HepG2 (cell line): ENCODE measurements around the gene PACS1. TPM values are rescaled to one million over a fixed set of nuclear protein-coding genes. Genes with fewer than 3 reads are reported as not detected.
A peak's percentile ranks its signal among the peaks of the same experiment; 100 is the strongest.

ENCODE experiments used
- ATAC-seq: fragments of 200-7000 bp; cut with Tn5 transposase; 3 replicates; pipeline ENCODE4 v1.9.1; 2020; ENCODE audit warnings: mild to moderate bottlenecking, moderate library complexity
- BruUV-seq: library from RNA; stranded (reverse); fragments of 400-500 nt; replicated peaks from 2 replicates; lab custom pipeline; 2021; lab: Mats Ljungman, UMichigan
- CTCF ChIA-PET: fragments of 300-600 bp; formaldehyde crosslinking; extraction: SDS; loops from one replicate; lab custom pipeline; 2021; ENCODE audit warnings: low total read pairs, inconsistent platforms, low intra/inter-chr PET ratio; lab: Yijun Ruan, JAX
- POLR2A ChIA-PET: fragments of 350-600 bp; sonication (Branson Sonifier 250); formaldehyde crosslinking; loops from one replicate; lab custom pipeline; 2020; ENCODE audit warnings: antibody characterized with exemption, inconsistent platforms; lab: Yijun Ruan, JAX
- DNase-seq: peaks from one replicate; pipeline ENCODE4 v3.0.0-alpha.2; 2015; ENCODE audit warnings: low spot score
- FAIRE-seq: peaks from 3 replicates; lab custom pipeline; 2011; peaks lifted over from hg19 to GRCh38; lab: Jason Lieb, UNC
- H2AFZ ChIP-seq: one replicate; pipeline ENCODE4 v1.6.1; 2011; ENCODE audit warnings: low read length, inconsistent platforms
- H3K27ac ChIP-seq: fragments of 300-600 bp; 3 replicates; pipeline ENCODE4 v1.8.0; 2011; ENCODE audit warnings: mixed run types, mild to moderate bottlenecking, mixed read lengths, low read length, inconsistent platforms; ENCODE audit not compliant: insufficient read depth; ENCODE audit errors: extremely low read length
- H3K27me3 ChIP-seq, 2 experiments: fragments of 200-600 bp in 1 of 2; 2 replicates in 1 of 2; 3 replicates in 1 of 2; pipeline versions ENCODE4 v1.6.0 to v1.8.0; 2011; ENCODE audit warnings: low read length in 2 of 2, mild to moderate bottlenecking in 2 of 2, moderate library complexity in 2 of 2, inconsistent platforms in 1 of 2; ENCODE audit not compliant: insufficient read depth in 2 of 2, control insufficient read depth in 1 of 2
- H3K36me3 ChIP-seq, 2 experiments: fragments of 200-600 bp in 1 of 2; replicated peaks in 1 of 2; 2 replicates in 1 of 2; 3 replicates in 1 of 2; pipeline versions ENCODE4 v1.5.1 to v1.8.0; 2011; ENCODE audit warnings: low read length in 2 of 2, inconsistent platforms in 1 of 2; ENCODE audit not compliant: insufficient read depth in 2 of 2, control insufficient read depth in 1 of 2
- H3K4me1 ChIP-seq: 2 replicates; pipeline ENCODE4 v1.5.1; 2012; ENCODE audit warnings: low read length, inconsistent platforms; ENCODE audit not compliant: insufficient read depth
- H3K4me2 ChIP-seq: 2 replicates; pipeline ENCODE4 v1.6.0; 2011; ENCODE audit warnings: low read depth, low read length, inconsistent platforms
- H3K4me3 ChIP-seq, 3 experiments: fragments of 200-600 bp in 1 of 3; sonication (generic), shearing (Covaris generic) in 1 of 3; replicated peaks in 1 of 3; 2 replicates each; pipeline ENCODE4 v1.5.1; 2011 to 2016; ENCODE audit warnings: low read length in 3 of 3, inconsistent platforms in 2 of 3, low read depth in 2 of 3, mild to moderate bottlenecking in 2 of 3, control low read depth in 1 of 3, mixed read lengths in 1 of 3; ENCODE audit not compliant: insufficient read depth in 1 of 3
- H3K79me2 ChIP-seq: one replicate; pipeline ENCODE4 v1.6.1; 2011; ENCODE audit warnings: low read length, inconsistent platforms; ENCODE audit not compliant: insufficient read depth
- H3K9ac ChIP-seq: 2 replicates; pipeline ENCODE4 v1.6.0; 2011; ENCODE audit warnings: mild to moderate bottlenecking, low read depth, low read length, inconsistent platforms; ENCODE audit not compliant: insufficient read depth
- H3K9me3 ChIP-seq: 2 replicates; pipeline ENCODE4 v1.5.1; 2012; ENCODE audit warnings: mild to moderate bottlenecking, low read length
- H4K20me1 ChIP-seq: 2 replicates; pipeline ENCODE4 v1.6.0; 2011; ENCODE audit warnings: inconsistent platforms, mild to moderate bottlenecking, low read length, moderate library complexity; ENCODE audit not compliant: insufficient read depth
- ADNP ChIP-seq: sonication (generic); formaldehyde crosslinking; IDR thresholded peaks from 2 replicates; pipeline ENCODE4 v1.4.0; 2020; ENCODE audit warnings: missing genetic modification reagents
- CREB3 ChIP-seq: sonication (generic); formaldehyde crosslinking; IDR thresholded peaks from 2 replicates; pipeline ENCODE4 v1.5.0; 2020; ENCODE audit warnings: missing genetic modification reagents
- GABPA ChIP-seq, 2 experiments: IDR thresholded peaks; 2 replicates each; pipeline ENCODE4 v1.6.1; 2011 to 2016; ENCODE audit warnings: low read depth in 2 of 2, low read length in 1 of 2, missing biosample characterization in 1 of 2, missing genetic modification characterization in 1 of 2
- GATAD2A ChIP-seq: IDR thresholded peaks from 2 replicates; pipeline ENCODE4 v1.6.1; 2016
- HDAC1 ChIP-seq: sonication (generic); formaldehyde crosslinking; IDR thresholded peaks from 2 replicates; pipeline ENCODE4 v1.5.1; 2020; ENCODE audit warnings: mild to moderate bottlenecking, missing genetic modification reagents
- KMT2B ChIP-seq: IDR thresholded peaks from 2 replicates; pipeline ENCODE4 v1.6.1; 2016; ENCODE audit warnings: missing genetic modification reagents, missing compliant biosample characterization
- MEIS1 ChIP-seq: sonication (generic); formaldehyde crosslinking; IDR thresholded peaks from 2 replicates; pipeline ENCODE4 v1.9.0; 2021; ENCODE audit warnings: mild to moderate bottlenecking, missing genetic modification reagents, moderate library complexity, borderline replicate concordance
- MIER2 ChIP-seq: IDR thresholded peaks from 2 replicates; pipeline ENCODE4 v1.6.1; 2016; ENCODE audit warnings: missing biosample characterization, missing genetic modification reagents
- NFIC ChIP-seq: IDR thresholded peaks from 2 replicates; pipeline ENCODE4 v1.6.1; 2012; ENCODE audit warnings: mild to moderate bottlenecking, low read length, inconsistent platforms
- RAD51 ChIP-seq: fragments of 450-650 bp; IDR thresholded peaks from 2 replicates; pipeline ENCODE4 v1.6.1; 2016; ENCODE audit warnings: borderline replicate concordance
- RARG ChIP-seq: sonication (generic); formaldehyde crosslinking; IDR thresholded peaks from 2 replicates; pipeline ENCODE4 v1.4.0; 2020; ENCODE audit warnings: low read depth, mild to moderate bottlenecking, missing genetic modification reagents
- REPIN1 ChIP-seq: sonication (generic); formaldehyde crosslinking; IDR thresholded peaks from 2 replicates; pipeline ENCODE4 v1.8.0; 2022; ENCODE audit warnings: missing genetic modification reagents, low read depth, mild to moderate bottlenecking, borderline replicate concordance
- SMARCE1 ChIP-seq: fragments of 450-650 bp; IDR thresholded peaks from 2 replicates; pipeline ENCODE4 v1.6.1; 2017; ENCODE audit warnings: borderline replicate concordance
- SP5 ChIP-seq: IDR thresholded peaks from 2 replicates; pipeline ENCODE4 v1.6.1; 2016; ENCODE audit warnings: low read depth, borderline replicate concordance
- TBL1XR1 ChIP-seq: fragments of 150-350 bp; IDR thresholded peaks from 2 replicates; pipeline ENCODE4 v1.6.1; 2014; ENCODE audit warnings: borderline replicate concordance, low read length; ENCODE audit not compliant: partially characterized antibody
- TCF7L2 ChIP-seq: IDR thresholded peaks from 2 replicates; pipeline ENCODE4 v1.6.1; 2011; ENCODE audit warnings: mild to moderate bottlenecking, low read depth, low read length, moderate library complexity
- ZC3H4 ChIP-seq: sonication (generic); formaldehyde crosslinking; IDR thresholded peaks from 2 replicates; pipeline ENCODE4 v1.4.0; 2020; ENCODE audit warnings: missing genetic modification reagents, borderline replicate concordance
- ZNF652 ChIP-seq: IDR thresholded peaks from 2 replicates; pipeline ENCODE4 v1.6.1; 2016; ENCODE audit warnings: low read depth, borderline replicate concordance
- ZNF772 ChIP-seq: sonication (generic); formaldehyde crosslinking; IDR thresholded peaks from 2 replicates; pipeline ENCODE4 v1.5.0; 2020; ENCODE audit warnings: mild to moderate bottlenecking, missing genetic modification reagents
- WGBS: methylation state at CpG from one replicate; pipeline ENCODE4 v1.1.6; 2017; ENCODE audit warnings: low lambda C conversion rate; 5-methylcytosine and 5-hydroxymethylcytosine counted together
- in situ Hi-C: cut with HindIII; loops from 2 replicates; pipeline ENCODE4 v1.10.0; 2017; ENCODE audit warnings: low pct_unique_long_range_greater_than_20kb; ENCODE audit not compliant: extremely low pct_ligation_motif_present
- intact Hi-C: fragments of 100-400 bp; cut with micrococcal nuclease; formaldehyde crosslinking; loops from one replicate; pipeline ENCODE4 v1.10.0; 2022; ENCODE audit not compliant: unreplicated experiment
- polyA plus RNA-seq, 8 experiments: library from polyadenylated mRNA; depleted of rRNA in 3 of 8; stranded (reverse) in 7 of 8; unstranded in 1 of 8; fragments of >200 nt; fragmentation: Illumina TruSeq in 4 of 8; extraction: Trizol in 4 of 8; gene quantifications; 2 replicates each; pipeline versions ENCODE4 v1.2.1 to v1.2.3, GENCODE V29; 2011 to 2016; ENCODE audit warnings: low read depth in 4 of 8, missing spikeins in 1 of 8, mixed read lengths in 1 of 8; ENCODE audit not compliant: insufficient read depth in 1 of 8
- total RNA-seq, 5 experiments: library from RNA; depleted of rRNA; stranded (reverse); fragments of >200 nt; fragmentation: Illumina TruSeq; extraction: Trizol; gene quantifications; 2 replicates each; pipeline ENCODE4 v1.2.3, GENCODE V29; 2016; ENCODE audit warnings: low read depth in 1 of 5
- TF ChIP-seq, protein P1 (sequence below): sonication (generic); formaldehyde crosslinking; IDR thresholded peaks from 2 replicates; pipeline ENCODE4 v1.8.0; 2022; ENCODE audit warnings: missing genetic modification reagents, low read depth, mild to moderate bottlenecking, borderline replicate concordance

Gene PACS1
- total and polyA plus RNA-seq, 2 of the 13 experiments (the other 11 are each of a cell fraction or from before 2014, with no cell fraction given) = 7.6 to 8.6 TPM

GRCh38 chr11:66106786-66107599 lies 36.9 kb downstream of the PACS1 start (continued):
- TF ChIP-seq MEIS1 (CRISPR knock-in tag) = no peak

- ATAC-seq (no peak), DNase-seq (no peak), FAIRE-seq (no peak)
- Histone ChIP-seq H3K4me3 (no peak overlapping the region), H3K4me2 (no peak overlapping the region), H3K9ac (no peak overlapping the region), H3K27me3 (no peaks in the 10 kb centered on the region), H4K20me1 (no peaks in the 10 kb centered on the region), H3K79me2 (no peaks in the 10 kb centered on the region), H3K36me3 (no peaks in the 10 kb centered on the region), H3K9me3 (no peaks in the 10 kb centered on the region), H3K27ac (peak overlapping the region; percentile 19), H2AFZ (no peak overlapping the region), H3K4me1 (peaks cover 27% of the 10 kb centered on the region)
- no TSS peak for BruUV-seq
- CTCF ChIA-PET = no interaction called here
- 80% methylated on average over 3 of the region's 3 CpGs for WGBS
- in situ Hi-C loops = no loop called here
- TF ChIP-seq SMARCE1 (no peak), KMT2B (CRISPR knock-in tag) (no peak), TBL1XR1 (no peak), GABPA (IDR thresholded peaks at IDR 0.05; ENCODE audit: low read depth, low read length) (no peak), GABPA (CRISPR knock-in tag; IDR thresholded peaks at IDR 0.05; ENCODE audit: low read depth) (no peak), NFIC (no peak), ZC3H4 (CRISPR knock-in tag) (no peak), ZNF652 (no peak), TCF7L2 (no peak), ZNF772 (CRISPR knock-in tag) (no peak), GATAD2A (no peak), RAD51 (no peak), REPIN1 (CRISPR knock-in tag) (no peak), HDAC1 (CRISPR knock-in tag) (no peak), ADNP (CRISPR knock-in tag) (no peak), RARG (CRISPR knock-in tag) (no peak), SP5 (CRISPR knock-in tag) (no peak), CREB3 (CRISPR knock-in tag) (no peak), MIER2 (CRISPR knock-in tag) (no peak)
- TF ChIP-seq, protein P1, sequence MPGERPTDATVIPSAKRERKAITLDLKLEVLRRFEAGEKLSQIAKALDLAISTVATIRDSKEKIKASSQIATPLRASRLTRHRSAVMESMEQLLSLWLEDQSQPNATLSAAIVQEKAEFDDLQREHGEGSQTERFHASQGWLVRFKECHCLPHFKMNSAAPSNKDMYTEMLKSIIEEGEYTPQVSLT (CRISPR knock-in tag) = no peak
- POLR2A ChIA-PET = no interaction called here
- intact Hi-C loops = no loop called here
These were observed 37.8 kb downstream of the PACS1 start for GRCh38 chr11:66107600-66108510.
